ENCODE results near the gene RXRA. TPM values are rescaled to one million over a fixed set of nuclear protein-coding genes. Genes with fewer than 3 reads are reported as not detected.

RXRA gene
- total RNA-seq, 1 donor from 2014 or later: 85.7 TPM

- TF ChIP-seq CTCF (IDR thresholded peaks at IDR 0.05): peak; percentile 12
- Histone ChIP-seq H3K4me3 (no peak overlapping the region), H3K36me3 (no peaks in the 10 kb centered on the region), H3K27me3 (ENCODE audit: low read depth) (no peaks in the 10 kb centered on the region), H3K4me1 (peaks cover 60% of the 10 kb centered on the region), H3K9me3 (no peaks in the 10 kb centered on the region), H3K27ac (peak overlapping the region; percentile 85)
- DNase-seq (no peak), ATAC-seq (peak in 1 of 2 donors; percentile 48)
- intact Hi-C loops (cut with DNase I): no loop called here
Measured at GRCh38 chr9:134365791-134366222, 39.6 kb downstream of the RXRA start.

GRCh38 chr9:134366223-134367031 lies 40.2 kb downstream of the RXRA start:
- H3K4me1 ChIP-seq: peaks cover 61% of the 10 kb centered on the region
- ATAC-seq: peak; percentile 87 to 89

GRCh38 chr9:134367061-134367460 lies 40.8 kb downstream of the RXRA start:
- Histone ChIP-seq H3K27ac (peak overlapping the region; percentile 85), H3K4me3 (no peak overlapping the region), H3K27me3 (ENCODE audit: low read depth) (no peaks in the 10 kb centered on the region), H3K9me3 (no peaks in the 10 kb centered on the region), H3K4me1 (peaks cover 65% of the 10 kb centered on the region), H3K36me3 (no peaks in the 10 kb centered on the region)
- ATAC-seq (no peak), DNase-seq (no peak)
- TF ChIP-seq CTCF (IDR thresholded peaks at IDR 0.05): no peak
- intact Hi-C loops (cut with DNase I): no loop called here

More at GRCh38 chr9:134366223-134367031, 40.2 kb downstream of the RXRA start:
- DNase-seq: peak; percentile 93
- H3K9me3 ChIP-seq: no peaks in the 10 kb centered on the region
- no peaks in the 10 kb centered on the region for H3K27me3 ChIP-seq (ENCODE audit: low read depth)
- H3K27ac ChIP-seq: peak overlapping the region; percentile 85
- H3K36me3 ChIP-seq: no peaks in the 10 kb centered on the region
- intact Hi-C loops (cut with DNase I): no loop called here
- peak overlapping the region; percentile 41 for H3K4me3 ChIP-seq
- no peak for TF ChIP-seq CTCF (IDR thresholded peaks at IDR 0.05)

- intact Hi-C loops (cut with DNase I): no loop called here
- H3K9me3 ChIP-seq: no peaks in the 10 kb centered on the region
- TF ChIP-seq CTCF (IDR thresholded peaks at IDR 0.05): no peak
- no peak for DNase-seq
- H3K4me1 ChIP-seq: peaks cover 74% of the 10 kb centered on the region
- ATAC-seq: no peak
- H3K27ac ChIP-seq: peak overlapping the region; percentile 16
- H3K27me3 ChIP-seq (ENCODE audit: low read depth): no peaks in the 10 kb centered on the region
- H3K36me3 ChIP-seq: no peaks in the 10 kb centered on the region
- H3K4me3 ChIP-seq: no peak overlapping the region
Measured at GRCh38 chr9:134367791-134368490, 41.7 kb downstream of the RXRA start.

- ATAC-seq: no peak
- TF ChIP-seq CTCF (IDR thresholded peaks at IDR 0.05): no peak
- Histone ChIP-seq H3K27ac (no peak overlapping the region), H3K4me3 (no peak overlapping the region), H3K27me3 (ENCODE audit: low read depth) (no peaks in the 10 kb centered on the region), H3K9me3 (no peaks in the 10 kb centered on the region), H3K4me1 (peaks cover 80% of the 10 kb centered on the region), H3K36me3 (no peaks in the 10 kb centered on the region)
- no peak for DNase-seq
- intact Hi-C loops (cut with DNase I): no loop called here
Measured at GRCh38 chr9:134368571-134368970, 42.3 kb downstream of the RXRA start.

Data from lower lobe of right lung (tissue), 2 donors.